Pancreas (tissue), 10 donors: ENCODE data around the gene CMPK1. TPM values are rescaled to one million over a fixed set of nuclear protein-coding genes. Genes with fewer than 3 reads are reported as not detected.
"Not testable (repeated sequence)": the region's sequence is repeated elsewhere in the genome, so short reads cannot be mapped to it uniquely, and the experiment has no call there.

ENCODE experiments used
- ATAC-seq, 4 donors: fragments of 200-7000 bp; cut with Tn5 transposase; one replicate each; pipeline versions ENCODE4 v1.8.0 to v1.9.1; 2020; ENCODE audit warnings: mild to moderate bottlenecking in 4 of 4, moderate library complexity in 4 of 4
- DNase-seq, 6 donors: peaks; one replicate each; pipeline ENCODE4 v3.0.0-alpha.2; 2020
- FAIRE-seq: peaks from 2 replicates; lab custom pipeline; 2012; peaks lifted over from hg19 to GRCh38; lab: Jason Lieb, UNC
- H3K27ac ChIP-seq, 4 donors: fragments of 200-600 bp; sonication (generic); 1 replicate in 3 of 4; 2 replicates in 1 of 4; pipeline versions ENCODE4 v1.5.0 to v1.8.0; 2020
- H3K27me3 ChIP-seq, 4 donors: fragments of 200-600 bp; one replicate each; pipeline ENCODE4 v1.8.0; 2021
- H3K36me3 ChIP-seq, 3 donors: fragments of 200-600 bp; sonication (generic) in 1 of 3; one replicate each; pipeline versions ENCODE4 v1.5.0 to v1.8.0; 2020 to 2021
- H3K4me1 ChIP-seq, 3 donors: fragments of 200-600 bp; one replicate each; pipeline ENCODE4 v1.8.0; 2021
- H3K4me3 ChIP-seq, 4 donors: fragments of 200-600 bp; sonication (generic) in 2 of 4; one replicate each; pipeline versions ENCODE4 v1.5.0 to v1.8.0; 2020 to 2021
- H3K9me3 ChIP-seq, 4 donors: fragments of 200-600 bp; one replicate each; pipeline ENCODE4 v1.8.0; 2021
- CTCF ChIP-seq, 4 donors: fragments of 200-600 bp; sonication (generic) in 3 of 4; IDR thresholded peaks; one replicate each; pipeline versions ENCODE4 v1.5.0 to v1.8.0; 2021; ENCODE audit warnings: antibody characterized with exemption in 4 of 4
- WGBS, 2 donors: extraction: QIAGEN DNeasy Blood & Tissue Kit; methylation state at CpG; one replicate each; pipeline ENCODE4 v1.1.7; 2013; 5-methylcytosine and 5-hydroxymethylcytosine counted together
- intact Hi-C, 3 donors: fragments of 100-400 bp; cut with DNase I; formaldehyde crosslinking; loops; one replicate each; pipeline versions ENCODE4 v1.11.1 to v1.14.2; 2022
- polyA plus RNA-seq, 2 donors: library from polyadenylated mRNA; stranded (reverse); fragments of 200-250 nt; gene quantifications; one replicate each; pipeline ENCODE4 v1.2.3, GENCODE V29; 2013
- total RNA-seq, 6 donors: library from RNA; stranded (reverse); fragmentation: NEBNext Ultra II Directional in 4 of 6; extraction: Animal tissue kit (Norgen Biotek cat#: 25700) in 4 of 6; gene quantifications; one replicate each; pipeline versions ENCODE4 v1.2.1 to v1.2.4, GENCODE V29; 2021 to 2023
- donor health status: healthy with polysubstance abuse.
- donor health status: DM: no; HTN: no; CAD: no; lungs with moderate emphysema.
- donor health status: DM: no; HTN: no; CAD: no.
- donor health status: control.
- donor health status: control.
- donor health status: Bipolar disorder and iron deficiency.
- donor health status: DM: yes; HTN: yes; CAD: no.
- donor health status: DM: no; HTN: no; CAD: no.
- donor health status: DM: no; HTN: no; CAD: no.
- donor health status: DM: yes; HTN: yes; CAD: no.

Gene CMPK1
- 10 to 100 TPM; 51.1 to 93.0 (median 75.2) TPM for total RNA-seq
- polyA plus RNA-seq = 10 to 100 TPM; 43.8 to 54.9 TPM

- peaks cover 5 to 23% (median 21%) of the 10 kb centered on the region in 3 donors for H3K4me1 ChIP-seq
- ATAC-seq = peak; percentile 81 to 89 (median 84)
- peak within 1 kb of the TSS; percentile 71 to 92 (median 86) for H3K4me3 ChIP-seq
- WGBS, 2 donors = 0 to 1% methylated on average over 17 to 40 of the region's 40 CpGs
- no peaks in the 10 kb centered on the region for H3K36me3 ChIP-seq
- peak within 1 kb of the TSS; percentile 93 to 97 (median 95) for H3K27ac ChIP-seq
- peak; percentile 83 to 92 (median 87) for DNase-seq
- no peak for FAIRE-seq
- intact Hi-C loops = no loop called here
- H3K27me3 ChIP-seq = no peaks in the 10 kb centered on the region
- TF ChIP-seq CTCF (IDR thresholded peaks at IDR 0.05) = no peak
- no peaks in the 10 kb centered on the region for H3K9me3 ChIP-seq
Observed at GRCh38 chr1:47333578-47333921, at the start of gene CMPK1. Gene CMPK1, plus strand, starts transcription at chr1:47333790. Its CDS starts 156 bp downstream, at chr1:47333946.

GRCh38 chr1:47288116-47288515 is 45.5 kb upstream of the CMPK1 start:
- H3K9me3 ChIP-seq, H3K27me3 ChIP-seq, FAIRE-seq, H3K4me1 ChIP-seq, H3K27ac ChIP-seq, H3K4me3 ChIP-seq, intact Hi-C loops, DNase-seq, H3K36me3 ChIP-seq, ATAC-seq: not testable (repeated sequence)
- WGBS, 2 donors = 95% methylated on average over 4 of the region's 4 CpGs

GRCh38 chr1:47294863-47295262 is 38.7 kb upstream of the CMPK1 start:
- ATAC-seq, H3K27ac ChIP-seq, H3K36me3 ChIP-seq, intact Hi-C loops, H3K4me3 ChIP-seq, H3K9me3 ChIP-seq, H3K27me3 ChIP-seq, FAIRE-seq, H3K4me1 ChIP-seq, DNase-seq: not testable (repeated sequence)
- 96 to 98% methylated on average over 6 of the region's 6 CpGs for WGBS, 2 donors

GRCh38 chr1:47295579-47295978 is 38.0 kb upstream of the CMPK1 start:
- Histone ChIP-seq H3K27me3 (no peaks in the 10 kb centered on the region), H3K4me1 (no peaks in the 10 kb centered on the region), H3K27ac (no peak overlapping the region), H3K36me3 (no peaks in the 10 kb centered on the region), H3K4me3 (no peak overlapping the region), H3K9me3 (peaks cover 0 to 3% (median 0%) of the 10 kb centered on the region in 4 donors)
- intact Hi-C loops = no loop called here
- no peak for FAIRE-seq
- 78 to 86% methylated on average over 2 of the region's 2 CpGs for WGBS, 2 donors
- DNase-seq = no peak
- ATAC-seq = no peak
- TF ChIP-seq CTCF (IDR thresholded peaks at IDR 0.05) = no peak

- DNase-seq = no peak
- Histone ChIP-seq H3K36me3 (no peaks in the 10 kb centered on the region), H3K4me1 (no peaks in the 10 kb centered on the region), H3K4me3 (no peak overlapping the region), H3K27me3 (no peaks in the 10 kb centered on the region), H3K9me3 (no peaks in the 10 kb centered on the region), H3K27ac (no peak overlapping the region)
- intact Hi-C loops = no loop called here
- TF ChIP-seq CTCF (IDR thresholded peaks at IDR 0.05) = no peak
- ATAC-seq = no peak
- no peak for FAIRE-seq
Observed at GRCh38 chr1:47298025-47298699, 35.4 kb upstream of the CMPK1 start.

GRCh38 chr1:47302472-47302871 is 31.1 kb upstream of the CMPK1 start:
- FAIRE-seq = no peak

More at GRCh38 chr1:47302472-47302871, 31.1 kb upstream of the CMPK1 start:
- Histone ChIP-seq H3K27ac (no peak overlapping the region), H3K36me3 (no peaks in the 10 kb centered on the region), H3K9me3 (no peaks in the 10 kb centered on the region), H3K4me1 (no peaks in the 10 kb centered on the region), H3K27me3 (no peaks in the 10 kb centered on the region), H3K4me3 (no peak overlapping the region)
- 93 to 96% methylated on average over 2 of the region's 2 CpGs for WGBS, 2 donors
- intact Hi-C loops = no loop called here
- DNase-seq = no peak
- TF ChIP-seq CTCF (IDR thresholded peaks at IDR 0.05) = no peak
- no peak for ATAC-seq
